Large intestine (tissue), 3 donors: ENCODE data around the gene PTPRS. TPM values are rescaled to one million over a fixed set of nuclear protein-coding genes. Genes with fewer than 3 reads are reported as not detected.

ENCODE experiments used
- DNase-seq, 2 donors: peaks; one replicate each; pipeline versions ENCODE4 v3.0.0 to v3.0.0-alpha.2; 2013
- H3K27ac ChIP-seq: one replicate; pipeline ENCODE4 v1.5.1; 2013; ENCODE audit warnings: low read length
- H3K27me3 ChIP-seq: 2 replicates; pipeline ENCODE4 v1.6.1; 2013; ENCODE audit warnings: low read length; ENCODE audit not compliant: control insufficient read depth, insufficient read depth
- H3K36me3 ChIP-seq: 2 replicates; pipeline ENCODE4 v1.6.1; 2013; ENCODE audit warnings: low read length; ENCODE audit not compliant: control insufficient read depth, insufficient read depth
- H3K4me1 ChIP-seq: one replicate; pipeline ENCODE4 v1.6.1; 2013; ENCODE audit warnings: low read length; ENCODE audit not compliant: control insufficient read depth, insufficient read depth
- H3K4me3 ChIP-seq: one replicate; pipeline ENCODE4 v1.5.1; 2013; ENCODE audit warnings: low read length
- H3K9me3 ChIP-seq: one replicate; pipeline ENCODE4 v1.6.1; 2013; ENCODE audit warnings: mild to moderate bottlenecking, low read depth, low read length, moderate library complexity; ENCODE audit not compliant: control insufficient read depth
- WGBS: methylation state at CpG from one replicate; pipeline ENCODE4 v1.1.5; 2013; ENCODE audit warnings: low lambda C conversion rate; ENCODE audit not compliant: insufficient coverage; 5-methylcytosine and 5-hydroxymethylcytosine counted together
- polyA plus RNA-seq: library from polyadenylated mRNA; unstranded; fragments of 120-200 nt; gene quantifications from one replicate; pipeline ENCODE4 v1.2.1, GENCODE V29; 2013

PTPRS gene
- polyA plus RNA-seq, 1 donor = 25.3 TPM

DNA sequence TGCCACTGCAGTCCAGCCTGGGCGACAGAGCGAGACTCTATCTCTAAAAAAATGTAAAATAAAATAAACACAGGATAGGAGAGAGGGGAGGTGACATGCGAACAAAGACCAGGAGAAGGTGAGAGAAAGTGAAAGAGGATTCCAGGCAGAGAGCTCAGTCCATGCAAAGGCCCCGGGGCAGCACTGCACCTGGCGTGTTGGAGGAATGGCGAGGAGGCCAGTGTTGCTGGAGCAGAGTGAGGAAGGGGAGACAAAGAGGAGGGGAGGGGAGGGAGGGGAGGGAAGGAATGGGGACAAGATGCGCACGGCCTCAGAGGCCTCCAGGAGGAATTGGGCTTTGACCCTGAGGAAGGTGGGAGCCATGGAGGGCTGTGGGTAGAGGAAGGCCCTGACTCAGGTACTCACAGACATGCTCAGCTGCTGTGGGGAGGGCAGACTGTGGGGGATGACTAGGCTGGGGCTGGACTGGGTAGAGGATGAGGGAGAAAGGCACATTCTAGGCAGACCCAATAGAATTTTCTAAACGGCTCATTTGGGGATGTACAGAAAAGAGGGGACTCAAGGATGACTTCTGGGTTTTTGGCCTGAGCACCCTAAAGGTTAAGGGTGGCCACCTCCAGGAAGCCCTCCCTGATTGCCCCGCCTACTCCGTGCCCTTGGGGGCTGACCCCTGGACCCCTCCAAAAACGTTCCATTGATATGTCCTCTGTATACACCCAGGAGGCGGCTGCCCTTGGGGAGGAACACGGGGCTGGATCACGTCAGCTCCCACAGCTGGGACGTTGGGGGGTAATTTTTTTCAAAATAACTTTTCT is 43.9 kb downstream of the PTPRS start:
- no peak for DNase-seq
- H3K27me3 ChIP-seq = peaks cover 22% of the 10 kb centered on the region
- H3K9me3 ChIP-seq = peaks cover 9% of the 10 kb centered on the region
- peaks cover 10% of the 10 kb centered on the region for H3K4me1 ChIP-seq
- WGBS = 70% methylated on average over 2 of the region's 16 CpGs
- H3K27ac ChIP-seq = no peak overlapping the region
- H3K4me3 ChIP-seq = no peak overlapping the region
- no peaks in the 10 kb centered on the region for H3K36me3 ChIP-seq

DNA sequence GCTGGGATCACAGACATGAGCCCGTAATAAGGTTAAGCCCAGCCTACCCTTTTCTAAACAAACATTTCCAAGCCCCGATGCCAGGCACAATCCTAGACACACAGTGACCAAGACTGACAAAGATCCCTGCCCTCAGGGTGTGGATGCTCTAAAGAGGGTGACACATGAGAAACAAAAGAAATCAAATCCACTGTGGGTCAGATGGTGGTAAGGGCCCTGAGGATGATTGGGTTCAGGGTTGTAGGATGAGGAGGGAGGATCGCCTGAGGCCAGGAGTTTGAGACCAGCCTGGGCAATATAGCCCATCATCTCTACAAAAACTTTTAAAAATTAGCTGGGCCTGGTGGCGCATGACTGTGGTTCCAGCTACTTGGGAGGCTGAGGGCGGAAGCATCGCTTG is 44.6 kb downstream of the PTPRS start:
- no peak for DNase-seq
- Histone ChIP-seq H3K9me3 (peaks cover 9% of the 10 kb centered on the region), H3K4me1 (peaks cover 10% of the 10 kb centered on the region), H3K27ac (no peak overlapping the region), H3K4me3 (no peak overlapping the region), H3K36me3 (no peaks in the 10 kb centered on the region), H3K27me3 (peaks cover 22% of the 10 kb centered on the region)
- WGBS = no CpG with 5 or more reads among the region's 6 CpGs

DNA sequence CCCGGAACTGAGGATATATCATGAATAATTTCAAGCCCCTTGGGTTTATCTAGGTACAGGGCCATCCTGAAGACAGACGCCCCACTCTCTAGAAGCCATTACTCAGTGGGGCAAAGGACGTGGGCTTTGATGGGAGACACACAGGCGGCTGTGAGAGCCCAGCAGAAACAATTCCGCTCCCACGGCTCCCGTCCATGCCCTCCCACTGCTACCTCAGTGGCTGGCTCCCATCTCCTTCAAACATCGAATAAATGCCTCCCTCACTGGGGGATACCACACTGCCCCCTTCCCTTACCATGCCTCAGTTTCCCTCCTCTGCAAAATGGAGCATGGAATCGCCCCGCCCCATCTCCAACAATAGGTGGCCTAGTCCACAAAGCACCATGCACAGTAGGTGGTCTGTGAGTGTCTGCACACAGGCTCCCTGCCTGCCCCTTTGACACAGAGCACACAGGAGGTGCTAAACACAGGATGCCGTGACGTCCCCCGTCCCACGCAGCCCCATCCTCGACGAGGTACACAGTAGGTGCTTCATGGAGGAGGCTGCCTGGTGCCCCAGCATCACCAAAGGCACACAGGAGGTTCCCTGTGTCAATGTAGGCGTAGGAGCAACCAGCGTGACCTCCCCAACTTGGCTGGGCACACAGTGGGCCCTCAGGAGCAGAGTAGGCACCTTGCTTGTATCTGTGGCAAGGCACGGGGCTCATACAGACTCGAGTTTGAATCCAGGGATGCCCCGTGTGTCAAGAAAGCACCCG is 46.0 kb downstream of the PTPRS start:
- peaks cover 9% of the 10 kb centered on the region for H3K9me3 ChIP-seq
- H3K27me3 ChIP-seq = peaks cover 22% of the 10 kb centered on the region
- H3K27ac ChIP-seq = no peak overlapping the region
- no peak for DNase-seq
- H3K36me3 ChIP-seq = no peaks in the 10 kb centered on the region
- H3K4me3 ChIP-seq = no peak overlapping the region
- H3K4me1 ChIP-seq = peaks cover 10% of the 10 kb centered on the region
- no CpG with 5 or more reads among the region's 22 CpGs for WGBS

DNA sequence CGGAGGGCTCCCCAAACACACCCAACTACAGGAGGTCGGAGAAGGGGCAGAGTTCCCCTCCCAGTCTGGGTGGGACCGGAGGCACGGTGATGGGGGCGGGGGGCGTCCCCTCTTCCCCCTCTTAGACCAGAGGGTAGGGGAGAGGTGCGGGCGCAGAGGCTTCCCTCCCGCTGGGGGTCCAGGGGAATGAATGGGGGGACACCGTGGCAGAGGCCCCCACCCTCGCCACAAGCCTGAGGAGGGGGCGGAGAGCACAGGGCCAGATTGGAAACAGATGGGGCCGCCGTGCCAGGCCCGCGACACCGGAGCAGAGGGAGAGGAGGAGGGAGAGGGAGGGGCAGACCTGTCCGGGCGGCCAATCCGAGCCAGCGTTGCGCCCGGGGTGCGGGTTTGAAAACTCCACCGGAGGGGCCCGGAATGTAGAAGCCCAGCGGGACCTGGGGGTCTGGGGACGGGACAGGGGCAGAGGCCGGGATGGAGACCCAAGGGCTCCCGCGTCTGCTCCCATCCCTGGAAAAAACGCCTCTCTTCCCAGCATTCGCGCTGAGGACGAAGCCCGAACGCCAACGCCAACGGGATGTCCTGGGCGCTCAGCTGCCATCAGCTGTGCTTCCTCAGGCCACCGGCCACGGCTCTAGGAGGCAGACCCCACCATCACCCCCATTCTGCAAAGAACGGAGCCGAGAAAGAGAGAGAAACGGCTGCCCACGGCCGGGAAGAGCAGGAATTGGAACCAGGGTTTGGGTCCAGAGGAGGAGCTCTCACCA is 46.8 kb downstream of the PTPRS start:
- Histone ChIP-seq H3K4me3 (peak overlapping the region; percentile 47), H3K36me3 (no peaks in the 10 kb centered on the region), H3K27me3 (peaks cover 22% of the 10 kb centered on the region), H3K27ac (peak overlapping the region; percentile 12), H3K4me1 (peaks cover 10% of the 10 kb centered on the region), H3K9me3 (peaks cover 9% of the 10 kb centered on the region)
- no CpG with 5 or more reads among the region's 47 CpGs for WGBS
- DNase-seq = no peak

DNA sequence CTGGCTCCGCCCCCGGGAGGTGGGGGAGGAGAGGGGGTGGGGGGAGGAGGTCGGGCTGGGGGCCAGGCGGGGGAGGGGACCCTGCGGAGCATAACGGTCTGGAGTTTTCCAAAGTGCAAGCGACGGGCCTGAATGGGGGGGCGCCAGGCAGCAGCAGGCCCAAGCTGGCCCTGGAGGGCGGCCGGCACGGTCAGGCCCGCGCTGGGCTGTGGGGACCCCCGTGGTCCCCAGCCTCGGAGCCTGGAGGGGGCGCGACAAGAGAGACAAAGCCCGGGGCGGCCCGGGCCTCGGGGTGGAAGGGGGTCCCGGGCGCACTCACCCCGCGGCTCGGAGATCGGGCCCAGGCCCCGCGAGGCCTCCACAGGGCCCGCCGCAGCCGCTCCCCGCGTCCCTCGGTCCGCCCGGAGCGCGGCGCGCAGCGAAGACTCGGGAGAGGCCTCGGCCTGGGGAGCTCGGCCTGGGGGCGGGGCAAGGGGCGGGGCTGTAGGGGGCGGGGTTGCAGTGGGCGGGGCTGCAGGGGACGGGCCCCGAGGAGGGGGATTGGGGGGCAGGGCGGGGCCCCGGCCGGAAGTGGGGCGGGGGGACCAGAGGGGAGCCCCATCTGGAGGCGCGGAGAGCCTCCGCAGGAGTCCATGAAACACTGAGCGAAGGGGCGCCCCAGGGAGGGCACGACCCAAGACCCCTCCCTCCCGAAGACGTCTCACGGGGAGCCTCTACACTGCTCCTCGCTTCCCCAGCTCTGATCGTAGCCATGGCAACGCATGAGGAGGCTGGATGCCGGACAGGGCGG is 47.6 kb downstream of the PTPRS start:
- Histone ChIP-seq H3K4me1 (peaks cover 10% of the 10 kb centered on the region), H3K4me3 (peak overlapping the region; percentile 47), H3K9me3 (peaks cover 6% of the 10 kb centered on the region), H3K27me3 (peaks cover 22% of the 10 kb centered on the region), H3K27ac (peak overlapping the region; percentile 12), H3K36me3 (no peaks in the 10 kb centered on the region)
- WGBS = no CpG with 5 or more reads among the region's 70 CpGs
- peak in 1 of 2 donors; percentile 53 for DNase-seq

DNA sequence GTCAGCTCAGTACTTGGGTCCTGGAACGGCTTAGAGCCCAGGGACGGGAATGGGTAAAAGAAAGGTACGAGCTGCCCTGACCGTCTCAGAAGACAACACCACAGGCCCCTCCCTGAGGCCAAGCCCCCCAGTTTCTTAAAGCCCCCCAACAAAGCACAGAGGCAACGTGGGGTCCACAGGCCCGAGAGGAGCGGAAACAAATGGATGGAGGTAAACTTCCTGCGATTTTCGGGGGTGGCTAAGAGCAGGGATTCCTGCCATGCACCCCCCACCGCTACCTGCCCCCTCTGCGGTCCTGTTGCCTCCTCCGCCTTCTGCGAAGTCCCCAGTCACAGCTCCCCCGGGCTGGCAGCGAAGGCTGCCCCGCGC is 48.2 kb downstream of the PTPRS start:
- no peaks in the 10 kb centered on the region for H3K36me3 ChIP-seq
- WGBS = no CpG with 5 or more reads among the region's 17 CpGs
- DNase-seq = no peak
- peaks cover 22% of the 10 kb centered on the region for H3K27me3 ChIP-seq
- H3K4me3 ChIP-seq = peak overlapping the region; percentile 46
- no peak overlapping the region for H3K27ac ChIP-seq
- peaks cover 6% of the 10 kb centered on the region for H3K9me3 ChIP-seq
- peaks cover 10% of the 10 kb centered on the region for H3K4me1 ChIP-seq

DNA sequence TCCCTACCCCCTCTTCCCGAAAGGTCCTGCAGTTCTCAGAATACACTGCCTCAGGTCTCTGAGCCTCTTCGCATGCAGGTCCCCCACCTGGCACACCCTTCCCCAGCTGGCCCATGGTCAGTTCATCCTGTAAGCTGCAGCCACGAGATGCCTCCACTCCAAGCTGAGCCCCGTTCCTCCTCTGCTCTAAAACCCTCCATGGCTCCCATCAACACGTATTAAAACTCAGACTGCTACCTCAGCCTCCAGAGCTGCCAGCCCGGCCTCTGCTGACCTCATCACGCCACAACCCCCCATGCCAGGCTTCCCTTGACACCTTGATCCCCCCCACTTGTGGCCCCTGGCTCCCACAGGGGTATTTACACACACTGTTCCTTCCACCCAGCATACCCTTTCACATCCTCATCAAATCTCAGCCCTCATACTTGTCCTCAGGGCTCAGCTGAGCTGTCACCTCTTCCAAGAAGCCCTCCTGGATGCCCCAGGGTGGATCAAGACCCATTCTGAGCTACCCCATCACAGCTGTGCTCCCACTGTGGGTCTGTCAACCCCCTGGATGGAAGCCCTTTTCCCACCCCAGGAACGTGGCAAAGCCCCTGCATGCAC is 48.9 kb downstream of the PTPRS start:
- DNase-seq = no peak
- Histone ChIP-seq H3K9me3 (peaks cover 6% of the 10 kb centered on the region), H3K4me1 (peaks cover 10% of the 10 kb centered on the region), H3K27me3 (peaks cover 22% of the 10 kb centered on the region), H3K4me3 (peak overlapping the region; percentile 46), H3K36me3 (no peaks in the 10 kb centered on the region), H3K27ac (no peak overlapping the region)
- 94% methylated on average over 2 of the region's 8 CpGs for WGBS

Other genes starting within 250 kb of the PTPRS start
- gene ZNRF4, start 114.6 kb upstream of the PTPRS start, polyA plus RNA-seq = not detected
- gene TINCR, start 227.1 kb upstream of the PTPRS start, polyA plus RNA-seq = 0.58 TPM